ACHN (cell line): ENCODE results near the gene CCR7.

Source experiments
- DNase-seq: peaks from one replicate; pipeline ENCODE4 v3.0.0-alpha.2; 2015
- in situ Hi-C: cut with HindIII; loops from 2 replicates; pipeline ENCODE4 v1.10.0; 2017; ENCODE audit warnings: low sequenced_read_pairs, low pct_ligation_motif_present, low pct_unique_long_range_greater_than_20kb

Gene CCR7, protein sequence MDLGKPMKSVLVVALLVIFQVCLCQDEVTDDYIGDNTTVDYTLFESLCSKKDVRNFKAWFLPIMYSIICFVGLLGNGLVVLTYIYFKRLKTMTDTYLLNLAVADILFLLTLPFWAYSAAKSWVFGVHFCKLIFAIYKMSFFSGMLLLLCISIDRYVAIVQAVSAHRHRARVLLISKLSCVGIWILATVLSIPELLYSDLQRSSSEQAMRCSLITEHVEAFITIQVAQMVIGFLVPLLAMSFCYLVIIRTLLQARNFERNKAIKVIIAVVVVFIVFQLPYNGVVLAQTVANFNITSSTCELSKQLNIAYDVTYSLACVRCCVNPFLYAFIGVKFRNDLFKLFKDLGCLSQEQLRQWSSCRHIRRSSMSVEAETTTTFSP

DNA sequence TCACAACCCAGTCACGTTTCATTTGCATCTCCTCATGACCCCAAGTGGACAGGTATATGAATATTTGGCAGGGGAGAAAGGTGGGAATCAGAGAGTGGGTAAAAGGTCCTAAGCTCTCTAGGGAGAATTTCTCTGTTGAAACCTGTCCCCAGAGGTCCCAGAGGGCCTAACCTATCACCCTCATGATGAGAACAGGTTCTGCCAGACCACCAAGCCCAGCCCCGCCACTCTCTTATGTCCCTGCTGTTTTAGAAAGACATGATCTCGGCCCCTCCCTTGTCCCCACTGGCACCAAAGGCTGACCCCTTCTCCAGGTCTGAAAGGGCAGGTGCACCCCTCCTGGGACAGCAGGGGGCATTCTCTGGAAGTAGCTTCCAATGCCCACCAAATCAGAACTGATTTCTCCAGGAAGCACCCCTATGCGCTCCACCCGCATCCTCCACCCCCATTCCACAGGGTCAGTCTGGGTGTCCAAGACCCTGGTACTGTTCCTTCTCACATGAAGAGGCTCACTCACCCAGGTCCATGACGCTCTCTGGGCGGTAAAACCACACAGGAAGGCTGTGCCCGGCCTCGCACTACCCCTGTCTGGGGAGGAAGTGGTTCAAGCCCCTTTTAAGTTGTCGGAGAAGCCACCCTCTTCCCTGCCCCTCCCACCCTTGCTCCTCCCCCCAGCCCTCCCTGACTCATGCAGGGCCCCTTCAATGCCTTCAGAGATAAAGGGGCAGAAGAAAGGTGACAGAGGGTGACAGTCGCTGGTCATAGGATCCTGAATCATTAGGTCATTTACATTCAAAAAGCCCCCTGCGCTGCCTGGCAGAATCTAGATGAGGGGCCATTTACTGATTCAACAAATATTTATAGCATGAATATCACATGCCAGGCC lies at the start of gene CCR7:
TSS of gene CCR7 (minus strand) at position 590 of the 886 bp plus-strand sequence. CDS start at position 527, 63 bp downstream.
- in situ Hi-C loops, result no loop called here

GRCh38 chr17:40614431-40615067 lies 49.3 kb upstream of the CCR7 start:
- in situ Hi-C loops, result loop anchor here (25.0 kb wide), 1 partner anchor 173 kb away; the partner anchor contains the start of genes KRT27 and KRT28
- DNase-seq, result no peak

More for the DNA sequence above, at the start of gene CCR7:
- no peak for DNase-seq

DNA sequence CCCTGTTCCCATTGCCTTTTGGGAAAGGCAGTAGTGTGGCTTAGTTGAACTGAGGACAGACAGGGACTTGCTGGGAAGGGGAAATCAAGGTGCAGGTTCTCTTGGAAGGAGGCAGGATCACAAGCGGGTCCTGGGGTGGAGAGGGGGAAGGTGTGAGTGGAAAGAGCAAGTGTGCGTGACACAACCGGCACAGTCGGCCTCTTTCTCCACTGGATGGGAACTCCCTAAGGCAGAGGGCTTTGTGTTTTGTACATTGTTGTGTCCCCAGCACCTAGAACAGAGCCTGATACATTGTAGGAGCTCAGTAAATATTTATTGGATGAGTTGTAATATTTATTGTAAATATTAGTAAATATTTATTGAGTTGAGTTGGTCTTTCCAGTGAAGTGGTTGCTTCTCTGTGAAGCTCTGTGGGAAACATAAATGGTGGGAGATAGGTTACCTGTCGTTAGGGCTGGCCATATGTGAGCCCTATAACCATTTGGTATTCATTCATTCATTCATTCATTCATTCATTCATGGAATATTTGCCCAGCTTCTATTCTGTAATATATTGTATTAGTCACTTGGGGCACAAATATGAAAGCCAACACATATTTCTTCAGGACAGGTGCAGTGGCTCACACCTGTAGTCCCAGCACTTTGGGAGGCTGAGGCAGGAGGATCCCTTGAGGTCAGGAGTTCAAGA lies 48.3 kb upstream of the CCR7 start:
- in situ Hi-C loops, result loop anchor here (25.0 kb wide), 1 partner anchor 174 kb away; the partner anchor contains the start of genes KRT27 and KRT28
- DNase-seq, result no peak

- DNase-seq, result no peak
- in situ Hi-C loops, result loop anchor here (25.0 kb wide), 1 partner anchor 175 kb away; the partner anchor contains the start of genes KRT27 and KRT28
Measured at GRCh38 chr17:40612599-40613244, 47.5 kb upstream of the CCR7 start.

DNA sequence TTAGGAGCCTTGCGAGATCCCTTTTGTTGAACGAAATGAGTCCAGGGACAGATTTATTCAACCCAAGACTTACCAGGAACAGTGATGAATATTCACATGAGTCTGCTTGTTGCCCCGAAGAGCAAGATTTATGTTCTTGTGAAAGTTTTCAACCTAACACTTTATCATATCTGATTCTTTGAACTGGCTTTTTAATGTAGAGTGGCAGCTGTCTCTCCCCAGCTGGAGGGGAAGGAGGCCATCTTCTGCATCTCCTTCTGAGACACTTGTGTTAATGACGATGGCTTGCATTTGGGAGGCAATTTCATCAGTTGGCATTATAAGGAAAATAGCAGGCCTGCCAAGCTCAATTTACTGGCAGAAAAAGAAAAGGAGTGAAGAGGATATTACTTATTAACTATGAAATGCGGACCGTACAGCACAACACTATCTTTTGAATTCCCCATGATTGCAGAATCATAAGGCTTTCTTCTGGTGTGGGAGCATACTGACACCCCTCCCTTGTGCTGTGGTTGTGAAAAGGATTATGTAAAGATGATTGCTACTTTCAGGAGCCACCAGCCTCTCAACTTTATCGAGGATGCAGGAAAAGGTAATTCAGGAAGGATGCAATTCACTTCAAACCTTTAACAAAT lies 46.7 kb upstream of the CCR7 start:
- in situ Hi-C loops, result loop anchor here (25.0 kb wide), 1 partner anchor 175 kb away; the partner anchor contains the start of genes KRT27 and KRT28
- DNase-seq, result no peak

DNA sequence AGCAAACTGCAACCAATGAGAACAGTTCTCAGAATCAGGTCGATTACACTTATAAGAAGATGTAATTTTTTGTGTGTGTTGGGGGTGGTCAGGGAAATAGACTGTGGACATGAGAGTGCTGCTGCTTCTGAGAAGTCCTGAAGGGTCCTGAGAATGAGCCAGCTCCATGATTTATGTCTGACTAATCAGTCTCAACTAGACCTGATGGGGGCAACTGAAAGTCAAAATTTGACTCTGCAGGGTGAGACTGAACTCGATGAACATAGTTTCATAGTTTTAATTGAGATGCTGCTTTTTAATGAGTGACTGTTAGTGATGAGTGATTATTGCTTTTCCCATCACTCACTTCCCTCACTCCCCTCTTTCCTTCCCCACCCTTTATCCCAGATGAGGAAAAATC lies 45.1 kb upstream of the CCR7 start:
- in situ Hi-C loops, result loop anchor here (25.0 kb wide), 1 partner anchor 177 kb away; the partner anchor contains the start of genes KRT27 and KRT28
- DNase-seq, result no peak

DNA sequence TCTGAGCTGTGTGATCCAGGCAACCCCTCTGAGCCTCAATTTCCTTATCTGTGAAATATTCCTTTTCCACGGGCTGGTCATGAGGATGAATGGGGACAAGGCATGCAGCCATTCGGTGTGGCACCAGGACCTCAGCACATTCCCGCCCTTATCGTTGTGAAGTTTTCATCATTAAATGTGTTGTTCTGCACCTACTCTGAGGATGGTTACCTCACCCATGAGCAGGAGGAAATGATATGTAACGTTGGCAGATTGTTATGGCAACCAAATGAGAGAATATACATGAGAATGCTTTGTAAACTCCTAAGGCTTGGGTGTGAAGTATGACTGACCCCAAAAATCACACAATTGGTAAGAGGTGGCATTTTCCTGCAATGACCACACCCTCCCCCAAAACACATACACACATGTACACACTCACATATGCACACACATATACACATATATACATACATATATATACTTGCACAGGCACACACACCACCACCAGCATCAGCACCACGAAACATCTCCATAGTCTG lies 42.8 kb upstream of the CCR7 start:
- in situ Hi-C loops, result loop anchor here (25.0 kb wide), 1 partner anchor 179 kb away; the partner anchor contains the start of genes KRT27 and KRT28
- DNase-seq, result no peak

GRCh38 chr17:40607641-40608040 lies 42.4 kb upstream of the CCR7 start:
- DNase-seq, result no peak
- in situ Hi-C loops, result loop anchor here (25.0 kb wide), 1 partner anchor 180 kb away; the partner anchor contains the start of genes KRT27 and KRT28

DNA sequence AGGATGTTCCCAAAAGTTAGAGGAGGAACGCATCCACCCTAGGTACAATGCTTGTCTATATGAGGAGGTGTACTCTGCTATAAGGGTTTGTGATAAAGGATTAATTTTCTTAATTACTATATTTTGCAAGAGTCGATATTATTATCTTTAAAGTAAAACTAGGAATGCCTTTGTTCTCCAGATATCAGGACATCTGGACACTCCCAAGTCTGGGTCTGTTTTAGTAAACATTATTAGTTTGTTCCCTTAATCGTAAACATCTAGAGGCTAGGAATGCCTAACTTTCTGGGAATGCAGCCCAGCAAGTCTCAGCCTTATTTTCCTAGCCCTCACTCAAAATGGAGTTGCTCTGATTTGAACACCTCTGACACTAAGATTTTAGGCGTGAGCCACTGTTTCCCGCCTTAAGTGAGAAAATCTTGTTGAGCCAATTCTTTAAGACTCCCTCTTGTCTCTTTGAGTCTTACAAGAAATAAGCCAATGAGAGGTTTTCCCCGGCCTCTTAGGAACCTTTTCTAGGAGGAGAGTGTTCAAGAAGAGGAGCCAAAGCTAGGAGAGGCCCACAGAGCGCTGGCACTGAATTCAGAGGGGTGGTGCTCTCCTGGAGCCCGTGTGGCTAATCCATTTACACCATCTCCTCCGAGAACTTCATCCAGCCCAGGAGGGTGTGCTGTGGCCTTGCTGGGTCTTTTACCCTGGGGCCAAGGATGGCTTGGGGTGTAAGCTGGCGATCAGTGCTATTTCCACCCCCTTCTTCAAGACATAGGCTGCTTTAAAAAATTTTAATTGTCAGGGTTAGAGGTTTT lies 41.5 kb upstream of the CCR7 start:
- DNase-seq, result no peak
- in situ Hi-C loops, result loop anchor here (25.0 kb wide), 1 partner anchor 181 kb away; the partner anchor contains the start of genes KRT27 and KRT28

DNA sequence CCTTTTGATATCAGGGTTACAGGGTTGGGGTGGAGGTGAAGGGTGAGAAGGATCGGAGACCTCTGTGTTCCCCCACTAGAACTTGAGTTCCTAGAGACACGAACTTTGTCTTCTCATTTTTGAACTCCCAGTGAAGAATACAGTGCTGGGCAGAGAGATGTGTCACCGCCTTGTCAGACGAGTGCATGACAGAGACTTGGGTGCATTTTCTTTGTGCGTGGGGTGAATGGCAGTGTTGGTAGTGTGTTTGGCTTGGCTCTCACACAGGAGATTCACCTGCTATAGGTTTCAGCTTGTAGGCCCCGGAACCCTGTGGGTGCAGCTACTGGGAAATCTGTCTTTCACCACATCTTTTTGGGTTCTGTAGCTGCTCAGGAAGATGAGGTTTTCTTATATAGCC lies 40.0 kb upstream of the CCR7 start:
- no peak for DNase-seq
- in situ Hi-C loops, result loop anchor here (25.0 kb wide), 1 partner anchor 182 kb away; the partner anchor contains the start of genes KRT27 and KRT28

- in situ Hi-C loops, result loop anchor here (25.0 kb wide), 1 partner anchor 183 kb away; the partner anchor contains the start of genes KRT27 and KRT28
- DNase-seq, result no peak
Measured at GRCh38 chr17:40604327-40605080, 39.2 kb upstream of the CCR7 start.

DNA sequence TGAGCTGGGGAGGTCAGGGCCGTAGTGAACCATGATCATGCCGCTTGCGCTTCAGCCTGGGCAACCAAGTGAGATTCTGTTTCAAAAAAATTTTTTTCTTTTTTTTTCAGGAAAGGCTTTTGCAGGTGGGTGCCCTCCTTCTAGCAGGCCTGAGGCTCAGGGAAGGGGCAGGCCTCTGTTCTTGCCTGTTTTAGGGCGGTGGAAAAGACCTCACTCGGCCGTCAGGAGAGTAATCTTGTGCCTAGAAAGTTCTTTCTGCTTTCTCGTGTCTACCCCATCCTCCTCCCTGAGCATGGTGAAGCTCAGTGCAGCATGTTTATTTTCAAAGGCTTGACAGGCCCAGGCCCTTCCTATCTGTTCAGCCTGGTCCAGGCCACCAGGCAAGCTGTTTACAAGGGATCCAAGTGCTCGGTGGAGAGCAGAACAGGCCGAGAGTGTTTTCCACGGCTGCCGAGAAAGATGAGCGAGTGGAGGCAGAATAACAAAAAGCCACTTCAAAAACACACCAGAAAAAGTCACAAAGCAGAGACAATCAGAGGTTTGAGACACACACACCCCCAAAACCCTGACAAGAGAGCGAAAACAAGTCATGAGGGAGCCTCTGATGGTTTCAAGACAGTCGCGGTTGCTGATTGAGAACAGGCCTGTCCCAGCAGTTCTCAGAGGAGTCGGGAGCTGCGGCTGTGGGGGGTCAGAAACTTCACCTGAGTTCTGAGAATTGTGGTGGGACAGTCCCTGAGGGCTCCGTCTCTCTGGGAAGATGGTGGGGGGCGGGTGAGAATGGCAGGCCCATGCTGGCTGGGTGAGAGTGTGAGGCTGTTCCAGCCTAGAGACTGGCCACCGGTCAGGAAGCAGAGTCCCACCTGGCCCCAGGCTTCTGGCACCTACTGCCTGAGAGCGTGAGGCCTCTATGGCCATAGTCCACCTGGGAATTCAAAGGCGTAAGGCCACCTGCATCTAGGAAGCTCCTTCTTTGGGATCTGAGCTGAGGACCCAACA lies 37.5 kb upstream of the CCR7 start:
- no peak for DNase-seq
- in situ Hi-C loops, result loop anchor here (25.0 kb wide), 1 partner anchor 185 kb away; the partner anchor contains the start of genes KRT27 and KRT28

DNA sequence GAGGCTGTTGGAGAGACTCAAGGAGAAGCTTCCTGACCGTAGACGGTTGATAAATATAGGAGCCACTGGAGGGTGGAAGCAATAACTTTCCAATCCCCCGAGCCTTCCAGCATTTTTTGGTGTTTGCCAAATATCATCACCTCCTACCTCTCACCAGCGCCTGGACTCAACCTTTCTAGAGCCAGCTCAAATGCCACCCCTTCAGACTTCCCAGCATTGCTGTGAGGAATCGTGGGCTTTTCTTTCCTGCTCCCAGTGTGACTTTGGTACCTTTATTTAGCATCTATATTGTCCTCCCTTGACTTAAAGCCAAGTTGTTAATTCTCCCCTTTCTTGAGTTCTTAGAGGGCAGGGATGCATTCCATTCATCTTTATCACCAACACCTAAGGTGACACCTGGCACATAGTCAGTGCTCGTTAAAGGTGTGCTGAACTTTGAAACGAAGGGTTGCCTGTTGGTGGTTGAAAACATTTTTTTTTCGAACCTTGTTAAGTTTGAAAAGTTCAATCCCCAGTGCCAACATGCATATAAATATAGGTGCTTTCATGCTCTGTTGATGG lies 35.3 kb upstream of the CCR7 start:
- no peak for DNase-seq
- in situ Hi-C loops, result loop anchor here (25.0 kb wide), 1 partner anchor 187 kb away; the partner anchor contains the start of genes KRT27 and KRT28

- in situ Hi-C loops, result no loop called here
Measured at GRCh38 chr17:40599468-40599763, 34.1 kb upstream of the CCR7 start.

More at GRCh38 chr17:40599468-40599763, 34.1 kb upstream of the CCR7 start:
- no peak for DNase-seq
